OCI-M1 (cell line): ENCODE results near the gene FGF10.
A peak's percentile ranks its signal among the peaks of the same experiment; 100 is the strongest.

Experiments used
- DNase-seq: peaks from one replicate; lab custom pipeline; 2025; lab: John Stamatoyannopoulos, UW

Gene FGF10

GRCh38 chr5:44389090-44389822 is at the start of gene FGF10:
Gene FGF10, minus strand, starts transcription at chr5:44389420. Its CDS starts 738 bp downstream, at chr5:44388682.
- DNase-seq, result no peak

- no peak for DNase-seq
Observed at GRCh38 chr5:44426944-44427343, 37.7 kb upstream of the FGF10 start.

- DNase-seq, result no peak
Observed at GRCh38 chr5:44412286-44412685, 23.1 kb upstream of the FGF10 start.

- DNase-seq, result no peak
Observed at GRCh38 chr5:44402084-44402483, 12.9 kb upstream of the FGF10 start.

GRCh38 chr5:44401611-44402010 is 12.4 kb upstream of the FGF10 start:
- DNase-seq, result no peak

- no peak for DNase-seq
Observed at GRCh38 chr5:44398382-44398781, 9.2 kb upstream of the FGF10 start.

GRCh38 chr5:44396312-44396711 is 7.1 kb upstream of the FGF10 start:
- no peak for DNase-seq

GRCh38 chr5:44390351-44390750 is 1.1 kb upstream of the FGF10 start:
- DNase-seq, result no peak

- no peak for DNase-seq
Observed at GRCh38 chr5:44389823-44390143, 563 bp upstream of the FGF10 start.

GRCh38 chr5:44388321-44389089 is 715 bp downstream of the FGF10 start:
- DNase-seq, result no peak

- DNase-seq, result no peak
Observed at GRCh38 chr5:44387921-44388320, 1.3 kb downstream of the FGF10 start.

- peak; percentile 48 for DNase-seq
Observed at GRCh38 chr5:44387406-44387805, 1.8 kb downstream of the FGF10 start.

- DNase-seq, result peak; percentile 92
Observed at GRCh38 chr5:44385291-44385900, 3.8 kb downstream of the FGF10 start.

- peak; percentile 83 for DNase-seq
Observed at GRCh38 chr5:44384816-44385215, 4.4 kb downstream of the FGF10 start.

GRCh38 chr5:44382894-44383293 is 6.3 kb downstream of the FGF10 start:
- DNase-seq, result no peak

GRCh38 chr5:44377057-44377456 is 12.2 kb downstream of the FGF10 start:
- DNase-seq, result peak; percentile 26

GRCh38 chr5:44372028-44372427 is 17.2 kb downstream of the FGF10 start:
- DNase-seq, result no peak

GRCh38 chr5:44367203-44367602 is 22.0 kb downstream of the FGF10 start:
- no peak for DNase-seq

- DNase-seq, result no peak
Observed at GRCh38 chr5:44365345-44365744, 23.9 kb downstream of the FGF10 start.

GRCh38 chr5:44364097-44364496 is 25.1 kb downstream of the FGF10 start:
- DNase-seq, result no peak

- no peak for DNase-seq
Observed at GRCh38 chr5:44361342-44362001, 27.7 kb downstream of the FGF10 start.

- no peak for DNase-seq
Observed at GRCh38 chr5:44360919-44361318, 28.3 kb downstream of the FGF10 start.

- no peak for DNase-seq
Observed at GRCh38 chr5:44358421-44358820, 30.8 kb downstream of the FGF10 start.
